Measurements from ENCODE around the gene CCL18.
"Not testable (repeated sequence)": the region's sequence is repeated elsewhere in the genome, so short reads cannot be mapped to it uniquely, and the experiment has no call there.

CCL18 gene

GRCh38 chr17:36103401-36103975 lies 39.4 kb downstream of the CCL18 start, which contains the start of gene CCL4:
CCL4 (plus strand) TSS chr17:36103827; CDS start chr17:36103906, 79 bp downstream.
- DNase-seq (ENCODE audit: low read depth in 2 of 3, low spot score in 1 of 3): not testable (repeated sequence)

- not testable (repeated sequence) for DNase-seq (ENCODE audit: low read depth in 2 of 3, low spot score in 1 of 3)
Observed at GRCh38 chr17:36104246-36104645, 40.2 kb downstream of the CCL18 start.

- DNase-seq (ENCODE audit: low read depth in 2 of 3, low spot score in 1 of 3): no peak
Observed at GRCh38 chr17:36104701-36105181, 40.7 kb downstream of the CCL18 start.

GRCh38 chr17:36105781-36106492 lies 41.9 kb downstream of the CCL18 start:
- DNase-seq (ENCODE audit: low read depth in 2 of 3, low spot score in 1 of 3): no peak

- DNase-seq (ENCODE audit: low read depth in 2 of 3, low spot score in 1 of 3): no peak
Observed at GRCh38 chr17:36106493-36106835, 42.4 kb downstream of the CCL18 start.

- no peak for DNase-seq (ENCODE audit: low read depth in 2 of 3, low spot score in 1 of 3)
Observed at GRCh38 chr17:36107660-36108059, 43.6 kb downstream of the CCL18 start.

- not testable (repeated sequence) for DNase-seq (ENCODE audit: low read depth in 2 of 3, low spot score in 1 of 3)
Observed at GRCh38 chr17:36108265-36108664, 44.2 kb downstream of the CCL18 start.

- no peak for DNase-seq (ENCODE audit: low read depth in 2 of 3, low spot score in 1 of 3)
Observed at GRCh38 chr17:36111068-36111490, 47.0 kb downstream of the CCL18 start.

- DNase-seq (ENCODE audit: low read depth in 2 of 3, low spot score in 1 of 3): no peak
Observed at GRCh38 chr17:36112572-36112971, 48.5 kb downstream of the CCL18 start.

- DNase-seq (ENCODE audit: low read depth in 2 of 3, low spot score in 1 of 3): not testable (repeated sequence)
Observed at GRCh38 chr17:36113131-36113530, 49.1 kb downstream of the CCL18 start.

- not testable (repeated sequence) for DNase-seq (ENCODE audit: low read depth in 2 of 3, low spot score in 1 of 3)
Observed at GRCh38 chr17:36114971-36115648, 51.0 kb downstream of the CCL18 start.

- not testable (repeated sequence) for DNase-seq (ENCODE audit: low read depth in 2 of 3, low spot score in 1 of 3)
Observed at GRCh38 chr17:36115649-36115977, 51.5 kb downstream of the CCL18 start.

- DNase-seq (ENCODE audit: low read depth in 2 of 3, low spot score in 1 of 3): peak; percentile 39 to 61 (median 41)
Observed at GRCh38 chr17:36117505-36118382, 53.7 kb downstream of the CCL18 start.

- DNase-seq (ENCODE audit: low read depth in 2 of 3, low spot score in 1 of 3): no peak
Observed at GRCh38 chr17:36118477-36119353, 54.6 kb downstream of the CCL18 start.

- no peak for DNase-seq (ENCODE audit: low read depth in 2 of 3, low spot score in 1 of 3)
Observed at GRCh38 chr17:36120221-36120620, 56.1 kb downstream of the CCL18 start.

- DNase-seq (ENCODE audit: low read depth in 2 of 3, low spot score in 1 of 3): not testable (repeated sequence)
Observed at GRCh38 chr17:36121099-36121498, 57.0 kb downstream of the CCL18 start.

All from stimulated activated CD4-positive, alpha-beta T cell treated with anti-CD3 and anti-CD28 coated beads, Interleukin-12 subunit alpha, Interleukin-12 subunit beta, amount 100 ng/mL, for 48 hours (primary cell).